NCI-H748 (cell line): Measurements from ENCODE around the gene USHBP1.
A peak's percentile ranks its signal among the peaks of the same experiment; 100 is the strongest.

Experiments used
- DNase-seq: peaks from one replicate; lab custom pipeline; 2025; ENCODE audit not compliant: unreplicated experiment; lab: John Stamatoyannopoulos, UW

USHBP1 gene

DNA sequence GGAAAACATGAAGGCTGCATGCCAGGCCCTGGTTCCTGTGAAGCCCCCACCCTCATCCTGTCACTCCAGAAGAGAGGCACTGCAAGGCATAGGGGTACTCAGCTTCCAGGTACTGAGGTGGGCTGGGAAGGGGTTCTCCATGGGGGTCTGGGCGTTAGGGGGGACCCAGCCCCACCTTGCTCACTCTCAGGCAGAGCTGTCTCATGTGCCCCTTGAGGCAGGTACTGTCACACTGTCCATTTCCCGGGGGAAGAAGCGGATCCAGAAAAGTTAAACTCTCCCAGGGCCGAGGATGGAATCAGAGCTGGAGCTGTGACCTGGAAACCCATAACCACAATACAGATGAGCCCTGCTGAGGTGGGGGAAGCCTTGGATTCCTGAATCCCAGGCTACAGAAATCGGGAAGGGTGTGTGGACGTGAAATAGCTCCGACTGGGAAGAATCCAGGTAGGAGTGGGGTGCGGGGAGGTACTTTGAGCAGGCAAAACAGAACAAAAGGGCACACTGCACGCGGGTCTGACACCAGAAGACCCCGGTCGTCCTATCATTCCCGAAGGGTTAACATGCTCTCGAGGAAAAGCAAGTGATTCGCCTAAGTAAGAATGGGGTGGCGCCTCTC is 49.9 kb downstream of the USHBP1 start:
- DNase-seq, result no peak

GRCh38 chr19:17213334-17213733 is 51.2 kb downstream of the USHBP1 start:
- no peak for DNase-seq

GRCh38 chr19:17211547-17212446 is 52.7 kb downstream of the USHBP1 start:
- DNase-seq, result no peak

DNA sequence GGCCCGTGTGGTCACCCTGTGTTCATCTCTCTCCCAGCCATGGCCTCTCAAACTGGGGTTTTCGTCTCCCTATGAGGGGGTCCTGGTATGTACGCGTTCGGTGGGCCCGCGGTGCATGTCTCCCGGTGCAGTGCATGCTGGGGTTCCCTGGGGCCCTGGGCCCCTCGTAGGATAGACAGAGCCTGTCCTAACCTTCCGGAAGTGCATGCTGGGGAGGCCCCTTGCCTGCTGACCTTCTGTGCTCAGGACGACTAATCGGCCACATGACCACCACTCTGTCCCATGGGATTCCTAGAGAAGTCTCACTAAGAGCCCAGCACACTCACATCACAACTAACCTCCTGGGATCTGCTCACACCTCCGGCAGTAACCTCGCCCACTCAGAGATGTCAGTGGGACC is 54.2 kb downstream of the USHBP1 start:
- DNase-seq, result no peak

DNA sequence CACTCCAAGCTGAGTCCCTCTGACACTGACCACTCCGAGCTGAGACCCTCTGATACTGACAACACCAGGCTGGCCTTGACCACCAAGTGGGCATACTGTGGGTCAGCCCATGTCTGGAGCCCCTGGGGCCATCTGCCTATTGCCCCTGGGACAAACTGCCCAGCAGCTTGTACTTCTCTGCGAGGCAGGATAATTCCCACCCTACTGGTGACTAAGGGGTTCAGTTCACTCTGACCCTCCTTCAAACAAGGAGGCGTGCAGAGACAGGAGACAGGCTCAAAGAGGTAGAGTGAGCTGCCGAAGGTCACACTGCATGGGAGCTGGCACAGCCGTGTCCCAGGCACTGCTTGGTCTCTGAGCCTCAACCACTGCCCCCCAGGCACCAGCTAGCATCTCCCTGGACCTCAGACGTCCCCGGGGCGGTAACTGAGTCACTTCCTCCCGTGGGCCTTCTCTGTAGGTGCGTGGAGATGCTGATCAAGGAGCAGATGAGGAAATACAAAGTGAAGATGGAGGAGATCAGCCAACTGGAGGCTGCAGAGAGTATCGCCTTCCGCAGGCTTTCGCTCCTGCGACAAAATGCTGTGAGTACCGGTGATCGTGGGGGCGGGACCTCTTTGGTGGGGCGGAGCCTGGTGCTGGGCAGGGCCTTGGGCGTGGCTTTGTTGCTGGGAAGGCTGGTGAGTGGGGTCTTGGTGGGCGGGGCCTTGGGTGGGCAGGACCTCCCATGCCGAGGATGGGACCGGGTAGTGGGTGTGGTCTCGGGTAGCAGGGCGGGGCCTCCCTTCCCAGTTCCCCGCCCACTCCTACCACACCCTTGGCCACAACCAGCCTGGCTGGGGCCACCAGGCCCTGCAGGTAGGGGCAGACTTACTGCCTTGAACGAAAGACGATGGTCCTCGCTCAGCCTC is 55.2 kb downstream of the USHBP1 start:
- DNase-seq, result peak; percentile 9

DNA sequence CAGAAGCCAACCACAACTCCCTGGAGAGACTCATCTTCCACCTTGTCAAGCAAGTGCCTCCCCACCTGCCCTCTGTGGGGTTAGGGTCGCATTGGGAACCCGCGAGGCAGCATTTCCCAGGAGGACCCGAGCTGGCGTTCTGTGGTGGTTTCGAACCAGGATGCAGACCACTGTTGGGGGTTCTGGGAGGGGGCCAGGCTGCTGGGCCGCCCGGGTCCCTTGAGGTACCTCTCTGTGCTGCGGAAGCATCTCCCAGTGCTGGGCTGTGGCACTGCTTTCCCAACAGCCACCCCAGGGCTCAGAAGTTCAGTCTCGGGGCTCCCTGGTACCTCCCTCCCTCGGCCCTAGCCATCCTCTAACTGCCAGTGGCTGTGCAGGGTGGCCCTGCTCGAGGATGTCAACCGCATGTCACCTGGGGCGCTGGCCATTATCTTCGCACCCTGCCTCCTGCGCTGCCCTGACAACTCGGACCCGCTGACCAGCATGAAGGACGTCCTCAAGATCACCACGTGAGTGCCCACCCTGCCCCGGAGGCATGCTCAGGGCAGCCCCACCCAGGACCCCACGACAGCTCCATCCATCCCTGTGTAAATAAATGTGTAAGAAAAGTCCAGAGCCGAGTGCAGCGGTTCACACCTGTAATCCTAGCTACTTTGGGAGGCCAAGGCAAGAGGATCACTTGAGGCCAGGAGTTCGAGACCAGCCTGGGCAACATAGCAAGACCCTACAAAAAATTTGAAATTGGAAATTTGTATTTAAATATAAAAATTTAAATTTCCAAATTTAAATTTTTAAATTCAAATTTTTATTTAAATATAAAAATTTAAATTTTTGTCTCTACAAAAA is 57.6 kb downstream of the USHBP1 start:
- no peak for DNase-seq

GRCh38 chr19:17205237-17206140 is 59.1 kb downstream of the USHBP1 start:
- DNase-seq, result peak; percentile 31

DNA sequence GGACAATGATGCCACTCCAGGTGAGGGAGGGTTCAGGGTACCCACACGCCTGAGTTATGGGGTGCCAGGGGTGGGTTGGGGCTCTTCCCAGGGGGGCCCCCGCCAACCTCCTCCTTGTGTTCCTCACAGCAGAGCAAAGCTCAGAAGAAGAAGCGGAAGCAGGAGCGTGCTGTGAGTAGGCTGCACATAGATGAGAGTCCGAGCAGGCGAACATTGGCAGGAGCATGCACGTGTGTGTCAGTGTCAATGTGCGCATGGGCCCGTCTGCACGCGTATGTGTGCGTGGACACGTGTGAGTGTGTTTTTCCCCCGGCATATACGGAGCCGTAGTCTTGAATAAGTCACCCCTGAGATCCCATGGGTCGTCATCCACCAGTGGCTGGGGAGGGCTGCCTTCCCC is 61.8 kb downstream of the USHBP1 start:
- no peak for DNase-seq

GRCh38 chr19:17202249-17202648 is 62.3 kb downstream of the USHBP1 start:
- DNase-seq, result no peak

DNA sequence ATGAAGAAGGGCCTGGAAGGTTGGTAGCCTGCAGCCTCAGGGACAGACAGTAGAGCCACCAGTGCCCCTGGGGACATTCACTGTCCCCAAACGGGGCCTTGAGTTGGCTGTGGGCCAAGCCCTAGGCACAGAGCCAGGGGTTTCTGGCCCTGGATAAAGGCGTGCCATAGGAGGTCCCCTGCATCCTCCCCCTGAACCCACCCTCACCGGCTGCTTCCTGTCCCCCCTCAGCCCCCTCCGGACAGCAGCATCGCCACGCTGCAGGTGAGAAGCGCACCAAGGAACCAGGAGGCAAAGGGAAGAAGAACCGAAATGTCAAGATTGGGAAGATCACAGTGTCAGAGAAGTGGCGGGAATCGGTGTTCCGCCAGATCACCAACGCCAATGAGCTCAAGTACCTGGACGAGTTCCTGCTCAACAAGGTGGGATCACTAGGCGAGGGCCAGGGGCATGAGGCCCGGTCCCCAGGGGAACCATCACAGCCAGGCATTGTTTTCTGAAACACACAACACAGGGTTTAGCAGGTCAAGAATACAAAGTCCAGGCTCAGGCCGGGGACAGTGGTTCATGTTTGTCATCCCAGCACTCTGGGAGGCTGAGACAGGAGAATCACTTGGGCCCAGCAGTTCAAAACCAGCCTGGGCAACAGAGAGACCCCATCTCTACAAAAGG is 64.0 kb downstream of the USHBP1 start:
- DNase-seq, result no peak
